22Rv1 (cell line): ENCODE data around the gene LPO.

ENCODE experiments used
- H3K27ac ChIP-seq: fragments of 450-650 bp; 2 replicates; pipeline ENCODE4 v1.5.1; 2017
- CTCF ChIP-seq: fragments of 450-650 bp; IDR thresholded peaks from 2 replicates; pipeline ENCODE4 v1.5.1; 2017; ENCODE audit warnings: mild to moderate bottlenecking
- ZFX ChIP-seq: fragments of 450-650 bp; IDR thresholded peaks from 2 replicates; pipeline ENCODE4 v1.6.1; 2017; ENCODE audit warnings: antibody characterized with exemption, borderline replicate concordance

The LPO gene

DNA sequence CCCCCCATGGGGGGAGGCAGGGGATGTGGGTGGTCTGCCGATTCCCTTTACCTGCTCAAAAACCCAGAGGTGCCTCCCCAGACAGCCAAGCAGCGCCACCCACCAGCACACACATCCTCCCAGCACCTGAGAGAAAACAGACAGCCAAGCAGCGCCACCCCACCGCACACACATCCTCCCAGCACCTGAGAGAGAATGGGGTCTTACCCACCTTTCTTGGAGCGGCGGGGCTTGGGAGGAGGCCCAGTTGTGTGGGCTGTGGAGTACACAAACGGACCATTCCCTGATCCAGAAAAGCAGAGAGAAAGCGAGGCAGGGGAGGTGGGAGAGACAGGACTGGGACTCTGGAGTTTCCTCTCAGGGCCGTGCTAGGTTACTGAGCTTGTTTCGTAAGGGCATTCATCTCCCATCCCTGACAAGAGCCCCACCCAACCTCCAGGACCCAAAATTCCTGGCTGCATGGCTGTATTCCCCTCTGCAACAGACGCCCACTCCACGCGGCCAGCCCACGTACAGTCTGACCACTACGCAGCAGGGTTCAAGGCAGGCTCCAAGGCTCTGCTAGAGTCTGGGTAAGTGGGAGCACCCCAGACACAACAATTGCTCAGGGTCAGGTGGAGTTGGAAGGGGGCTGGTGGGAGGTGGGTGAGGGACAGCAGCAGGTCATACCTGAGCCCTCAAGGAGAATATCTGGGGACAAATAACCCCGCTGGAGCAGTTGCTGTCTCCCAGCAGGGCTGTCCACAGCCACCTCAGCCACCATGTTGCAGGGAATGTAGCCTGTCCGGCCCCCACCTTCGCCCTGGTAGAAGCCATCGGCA is 68.0 kb downstream of the LPO start:
- no peak overlapping the region for H3K27ac ChIP-seq
- TF ChIP-seq CTCF = no peak

GRCh38 chr17:58307468-58308172 is 69.2 kb downstream of the LPO start:
- no peak for TF ChIP-seq ZFX
- no peak for TF ChIP-seq CTCF

GRCh38 chr17:58308173-58308984 is 70.0 kb downstream of the LPO start:
- H3K27ac ChIP-seq = no peak overlapping the region

More at GRCh38 chr17:58307468-58308172, 69.2 kb downstream of the LPO start:
- H3K27ac ChIP-seq = no peak overlapping the region

DNA sequence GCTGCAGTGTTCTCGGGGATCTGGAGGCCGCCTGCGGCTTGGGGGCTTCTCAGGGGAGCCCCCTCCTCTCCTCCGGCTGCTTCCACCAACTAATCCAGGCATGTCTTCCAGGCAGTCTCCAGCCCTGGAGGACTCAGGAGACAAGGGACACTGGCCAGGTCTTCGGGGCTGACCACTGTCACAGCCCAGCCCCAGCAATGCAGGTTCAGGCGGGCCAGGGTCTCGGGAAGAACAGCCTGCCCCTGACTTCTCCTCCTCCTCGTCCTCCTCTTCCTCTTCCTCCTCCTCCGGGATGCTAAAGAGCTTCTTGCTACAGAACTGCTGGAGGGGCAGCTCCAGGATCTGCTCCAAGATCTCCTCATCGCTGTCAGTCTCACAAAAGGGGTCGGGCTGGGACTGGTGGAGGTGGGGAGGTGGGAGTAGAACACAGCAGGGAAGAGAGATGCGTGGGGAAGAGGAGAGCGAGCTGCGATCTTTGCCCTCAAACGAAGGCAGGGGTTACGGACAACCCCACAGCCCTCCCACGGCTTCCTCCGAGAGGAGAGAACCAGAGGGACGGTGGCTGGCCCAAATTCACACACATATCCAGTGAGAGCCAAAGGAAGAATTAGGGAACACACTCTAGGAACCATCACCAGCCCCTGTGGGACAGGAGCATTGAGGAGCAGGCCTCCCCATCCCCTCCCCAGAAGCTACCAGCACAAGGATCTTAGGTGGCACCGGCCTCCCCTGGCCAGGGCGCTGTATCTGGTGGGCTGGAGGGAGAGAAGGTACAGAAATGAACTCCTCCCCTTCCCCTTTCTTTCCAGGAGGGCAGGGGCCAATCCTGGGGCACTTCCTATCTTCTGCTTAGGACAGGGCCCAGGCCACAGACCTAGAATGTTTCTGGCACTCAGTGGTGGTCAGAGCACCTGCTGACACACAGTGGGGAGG is 70.9 kb downstream of the LPO start:
- TF ChIP-seq ZFX = no peak
- no peak for TF ChIP-seq CTCF
- no peak overlapping the region for H3K27ac ChIP-seq

More at GRCh38 chr17:58308173-58308984, 70.0 kb downstream of the LPO start:
- TF ChIP-seq ZFX (no peak), CTCF (peak; percentile 34)

GRCh38 chr17:58309918-58310259 is 71.5 kb downstream of the LPO start:
- no peak overlapping the region for H3K27ac ChIP-seq
- TF ChIP-seq CTCF (no peak), ZFX (no peak)

- no peak for TF ChIP-seq CTCF
- TF ChIP-seq ZFX = no peak
- no peak overlapping the region for H3K27ac ChIP-seq
These were observed 72.4 kb downstream of the LPO start for GRCh38 chr17:58310511-58311428.
